ENCODE data around the gene GRIN2C.

Gene GRIN2C

GRCh38 chr17:74800531-74800930 lies 59.2 kb downstream of the GRIN2C start:
- Histone ChIP-seq H3K27ac (ENCODE audit: low read depth, low read length) (no peak overlapping the region), H3K4me3 (ENCODE audit: low read depth in 1 of 2, low read length in 2 of 2) (no peak overlapping the region), H3K36me3 (ENCODE audit: control insufficient read depth in 1 of 2, insufficient read depth in 2 of 2, low read length in 2 of 2) (peaks cover 29 to 44% of the 10 kb centered on the region in 2 donors), H3K4me1 (ENCODE audit: control insufficient read depth in 1 of 2, insufficient read depth in 2 of 2, low read length in 2 of 2) (no peaks in the 10 kb centered on the region), H3K9me3 (ENCODE audit: control insufficient read depth in 1 of 2, low read length in 2 of 2) (no peaks in the 10 kb centered on the region), H3K27me3 (ENCODE audit: control insufficient read depth in 1 of 2, insufficient read depth in 2 of 2, low read length in 2 of 2) (no peaks in the 10 kb centered on the region), H3K9ac (ENCODE audit: low read depth in 1 of 2, low read length in 2 of 2) (no peak overlapping the region)

- Histone ChIP-seq H3K4me1 (ENCODE audit: control insufficient read depth in 1 of 2, insufficient read depth in 2 of 2, low read length in 2 of 2) (no peaks in the 10 kb centered on the region), H3K27ac (ENCODE audit: low read depth, low read length) (no peak overlapping the region), H3K27me3 (ENCODE audit: control insufficient read depth in 1 of 2, insufficient read depth in 2 of 2, low read length in 2 of 2) (no peaks in the 10 kb centered on the region), H3K9me3 (ENCODE audit: control insufficient read depth in 1 of 2, low read length in 2 of 2) (no peaks in the 10 kb centered on the region), H3K36me3 (ENCODE audit: control insufficient read depth in 1 of 2, insufficient read depth in 2 of 2, low read length in 2 of 2) (peaks cover 31 to 49% of the 10 kb centered on the region in 2 donors), H3K4me3 (ENCODE audit: low read depth in 1 of 2, low read length in 2 of 2) (no peak overlapping the region), H3K9ac (ENCODE audit: low read depth in 1 of 2, low read length in 2 of 2) (no peak overlapping the region)
Observed at GRCh38 chr17:74799097-74799496, 60.6 kb downstream of the GRIN2C start.

- H3K4me1 ChIP-seq (ENCODE audit: control insufficient read depth in 1 of 2, insufficient read depth in 2 of 2, low read length in 2 of 2), result no peaks in the 10 kb centered on the region
- H3K27ac ChIP-seq (ENCODE audit: low read depth, low read length), result no peak overlapping the region
- no peak overlapping the region for H3K4me3 ChIP-seq (ENCODE audit: low read depth in 1 of 2, low read length in 2 of 2)
- peaks cover 34 to 49% of the 10 kb centered on the region in 2 donors for H3K36me3 ChIP-seq (ENCODE audit: control insufficient read depth in 1 of 2, insufficient read depth in 2 of 2, low read length in 2 of 2)
- no peak overlapping the region for H3K9ac ChIP-seq (ENCODE audit: low read depth in 1 of 2, low read length in 2 of 2)
- H3K27me3 ChIP-seq (ENCODE audit: control insufficient read depth in 1 of 2, insufficient read depth in 2 of 2, low read length in 2 of 2), result no peaks in the 10 kb centered on the region
- no peaks in the 10 kb centered on the region for H3K9me3 ChIP-seq (ENCODE audit: control insufficient read depth in 1 of 2, low read length in 2 of 2)
Observed at GRCh38 chr17:74798239-74798707, 61.4 kb downstream of the GRIN2C start.

GRCh38 chr17:74797824-74798223 lies 61.9 kb downstream of the GRIN2C start:
- Histone ChIP-seq H3K27ac (ENCODE audit: low read depth, low read length) (no peak overlapping the region), H3K36me3 (ENCODE audit: control insufficient read depth in 1 of 2, insufficient read depth in 2 of 2, low read length in 2 of 2) (peaks cover 35 to 50% of the 10 kb centered on the region in 2 donors), H3K9me3 (ENCODE audit: control insufficient read depth in 1 of 2, low read length in 2 of 2) (no peaks in the 10 kb centered on the region), H3K9ac (ENCODE audit: low read depth in 1 of 2, low read length in 2 of 2) (no peak overlapping the region), H3K27me3 (ENCODE audit: control insufficient read depth in 1 of 2, insufficient read depth in 2 of 2, low read length in 2 of 2) (no peaks in the 10 kb centered on the region), H3K4me1 (ENCODE audit: control insufficient read depth in 1 of 2, insufficient read depth in 2 of 2, low read length in 2 of 2) (no peaks in the 10 kb centered on the region), H3K4me3 (ENCODE audit: low read depth in 1 of 2, low read length in 2 of 2) (no peak overlapping the region)

- Histone ChIP-seq H3K27me3 (ENCODE audit: control insufficient read depth in 1 of 2, insufficient read depth in 2 of 2, low read length in 2 of 2) (no peaks in the 10 kb centered on the region), H3K4me3 (ENCODE audit: low read depth in 1 of 2, low read length in 2 of 2) (no peak overlapping the region), H3K9ac (ENCODE audit: low read depth in 1 of 2, low read length in 2 of 2) (no peak overlapping the region), H3K9me3 (ENCODE audit: control insufficient read depth in 1 of 2, low read length in 2 of 2) (no peaks in the 10 kb centered on the region), H3K36me3 (ENCODE audit: control insufficient read depth in 1 of 2, insufficient read depth in 2 of 2, low read length in 2 of 2) (peaks cover 35 to 50% of the 10 kb centered on the region in 2 donors), H3K4me1 (ENCODE audit: control insufficient read depth in 1 of 2, insufficient read depth in 2 of 2, low read length in 2 of 2) (no peaks in the 10 kb centered on the region), H3K27ac (ENCODE audit: low read depth, low read length) (no peak overlapping the region)
Observed at GRCh38 chr17:74796866-74797265, 62.8 kb downstream of the GRIN2C start.

GRCh38 chr17:74796211-74796610 lies 63.5 kb downstream of the GRIN2C start:
- Histone ChIP-seq H3K27me3 (ENCODE audit: control insufficient read depth in 1 of 2, insufficient read depth in 2 of 2, low read length in 2 of 2) (no peaks in the 10 kb centered on the region), H3K9ac (ENCODE audit: low read depth in 1 of 2, low read length in 2 of 2) (no peak overlapping the region), H3K4me1 (ENCODE audit: control insufficient read depth in 1 of 2, insufficient read depth in 2 of 2, low read length in 2 of 2) (no peaks in the 10 kb centered on the region), H3K36me3 (ENCODE audit: control insufficient read depth in 1 of 2, insufficient read depth in 2 of 2, low read length in 2 of 2) (peaks cover 33 to 50% of the 10 kb centered on the region in 2 donors), H3K27ac (ENCODE audit: low read depth, low read length) (no peak overlapping the region), H3K9me3 (ENCODE audit: control insufficient read depth in 1 of 2, low read length in 2 of 2) (no peaks in the 10 kb centered on the region), H3K4me3 (ENCODE audit: low read depth in 1 of 2, low read length in 2 of 2) (no peak overlapping the region)

GRCh38 chr17:74795327-74796020 lies 64.2 kb downstream of the GRIN2C start:
- no peaks in the 10 kb centered on the region for H3K4me1 ChIP-seq (ENCODE audit: control insufficient read depth in 1 of 2, insufficient read depth in 2 of 2, low read length in 2 of 2)
- peaks cover 31 to 50% of the 10 kb centered on the region in 2 donors for H3K36me3 ChIP-seq (ENCODE audit: control insufficient read depth in 1 of 2, insufficient read depth in 2 of 2, low read length in 2 of 2)

GRCh38 chr17:74792586-74793105 lies 67.0 kb downstream of the GRIN2C start:
- H3K4me3 ChIP-seq (ENCODE audit: low read depth in 1 of 2, low read length in 2 of 2), result no peak overlapping the region
- H3K9ac ChIP-seq (ENCODE audit: low read depth in 1 of 2, low read length in 2 of 2), result no peak overlapping the region
- no peaks in the 10 kb centered on the region for H3K4me1 ChIP-seq (ENCODE audit: control insufficient read depth in 1 of 2, insufficient read depth in 2 of 2, low read length in 2 of 2)
- H3K27me3 ChIP-seq (ENCODE audit: control insufficient read depth in 1 of 2, insufficient read depth in 2 of 2, low read length in 2 of 2), result no peaks in the 10 kb centered on the region
- no peaks in the 10 kb centered on the region for H3K9me3 ChIP-seq (ENCODE audit: control insufficient read depth in 1 of 2, low read length in 2 of 2)
- peaks cover 23 to 43% of the 10 kb centered on the region in 2 donors for H3K36me3 ChIP-seq (ENCODE audit: control insufficient read depth in 1 of 2, insufficient read depth in 2 of 2, low read length in 2 of 2)
- no peak overlapping the region for H3K27ac ChIP-seq (ENCODE audit: low read depth, low read length)

More at GRCh38 chr17:74795327-74796020, 64.2 kb downstream of the GRIN2C start:
- no peaks in the 10 kb centered on the region for H3K27me3 ChIP-seq (ENCODE audit: control insufficient read depth in 1 of 2, insufficient read depth in 2 of 2, low read length in 2 of 2)
- no peak overlapping the region for H3K9ac ChIP-seq (ENCODE audit: low read depth in 1 of 2, low read length in 2 of 2)
- H3K4me3 ChIP-seq (ENCODE audit: low read depth in 1 of 2, low read length in 2 of 2), result no peak overlapping the region
- no peak overlapping the region for H3K27ac ChIP-seq (ENCODE audit: low read depth, low read length)
- no peaks in the 10 kb centered on the region for H3K9me3 ChIP-seq (ENCODE audit: control insufficient read depth in 1 of 2, low read length in 2 of 2)
